ENCODE data around the gene COL9A1. TPM values are rescaled to one million over a fixed set of nuclear protein-coding genes. Genes with fewer than 3 reads are reported as not detected.
A peak's percentile ranks its signal among the peaks of the same experiment; 100 is the strongest.

The COL9A1 gene
- total RNA-seq, 1 experiment from 2014 or later = not detected

DNA sequence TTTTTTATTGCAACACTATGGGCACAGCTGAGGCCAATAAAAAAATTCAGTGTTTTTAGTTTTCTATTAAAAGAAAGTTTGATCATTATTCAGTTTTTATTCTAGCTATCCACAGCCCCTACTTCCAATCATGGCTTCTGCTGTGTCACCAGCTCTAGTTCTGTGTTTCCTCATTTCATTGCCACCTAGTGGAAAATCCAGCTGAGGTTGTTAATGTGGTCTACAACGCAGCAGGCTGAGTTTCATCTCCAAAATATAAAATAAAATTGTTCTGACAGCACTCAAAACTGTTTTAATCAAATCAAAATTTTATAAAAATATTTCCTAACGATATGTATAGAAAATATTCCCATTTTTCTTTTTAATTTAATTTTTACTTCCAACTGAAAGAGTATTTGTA, 13.6 kb downstream of the COL9A1 start:
- intact Hi-C loops (cut with micrococcal nuclease; ENCODE audit: unreplicated experiment) = loop anchor here (1.0 kb wide), 1 partner anchor 68 kb away; no protein-coding TSS in a partner anchor
- CTCF ChIA-PET = interaction anchor here (0.5 to 1.8 kb wide), 2 partner anchors 20 to 68 kb away, joined by 4 to 37 read pairs; no protein-coding TSS in a partner anchor
- no peaks in the 10 kb centered on the region for H3K4me1 Mint-ChIP-seq (ENCODE audit: low read depth, unreplicated experiment)
- BruUV-seq (replicated peaks) = no TSS peak
- TF ChIP-seq, protein P1, sequence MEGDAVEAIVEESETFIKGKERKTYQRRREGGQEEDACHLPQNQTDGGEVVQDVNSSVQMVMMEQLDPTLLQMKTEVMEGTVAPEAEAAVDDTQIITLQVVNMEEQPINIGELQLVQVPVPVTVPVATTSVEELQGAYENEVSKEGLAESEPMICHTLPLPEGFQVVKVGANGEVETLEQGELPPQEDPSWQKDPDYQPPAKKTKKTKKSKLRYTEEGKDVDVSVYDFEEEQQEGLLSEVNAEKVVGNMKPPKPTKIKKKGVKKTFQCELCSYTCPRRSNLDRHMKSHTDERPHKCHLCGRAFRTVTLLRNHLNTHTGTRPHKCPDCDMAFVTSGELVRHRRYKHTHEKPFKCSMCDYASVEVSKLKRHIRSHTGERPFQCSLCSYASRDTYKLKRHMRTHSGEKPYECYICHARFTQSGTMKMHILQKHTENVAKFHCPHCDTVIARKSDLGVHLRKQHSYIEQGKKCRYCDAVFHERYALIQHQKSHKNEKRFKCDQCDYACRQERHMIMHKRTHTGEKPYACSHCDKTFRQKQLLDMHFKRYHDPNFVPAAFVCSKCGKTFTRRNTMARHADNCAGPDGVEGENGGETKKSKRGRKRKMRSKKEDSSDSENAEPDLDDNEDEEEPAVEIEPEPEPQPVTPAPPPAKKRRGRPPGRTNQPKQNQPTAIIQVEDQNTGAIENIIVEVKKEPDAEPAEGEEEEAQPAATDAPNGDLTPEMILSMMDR (IDR thresholded peaks at IDR 0.05; ENCODE audit: unreplicated experiment) = peak; percentile 14
- H3K4me3 Mint-ChIP-seq (ENCODE audit: low read depth, unreplicated experiment) = no peak overlapping the region
- H3K36me3 Mint-ChIP-seq (ENCODE audit: insufficient read depth, unreplicated experiment) = no peaks in the 10 kb centered on the region
- peaks cover 26% of the 10 kb centered on the region for H3K27me3 Mint-ChIP-seq (ENCODE audit: unreplicated experiment)
- no peaks in the 10 kb centered on the region for H3K9me3 Mint-ChIP-seq (ENCODE audit: low read depth, unreplicated experiment)
- peak; percentile 15 for DNase-seq
- H3K27ac Mint-ChIP-seq (ENCODE audit: unreplicated experiment) = no peak overlapping the region

DNA sequence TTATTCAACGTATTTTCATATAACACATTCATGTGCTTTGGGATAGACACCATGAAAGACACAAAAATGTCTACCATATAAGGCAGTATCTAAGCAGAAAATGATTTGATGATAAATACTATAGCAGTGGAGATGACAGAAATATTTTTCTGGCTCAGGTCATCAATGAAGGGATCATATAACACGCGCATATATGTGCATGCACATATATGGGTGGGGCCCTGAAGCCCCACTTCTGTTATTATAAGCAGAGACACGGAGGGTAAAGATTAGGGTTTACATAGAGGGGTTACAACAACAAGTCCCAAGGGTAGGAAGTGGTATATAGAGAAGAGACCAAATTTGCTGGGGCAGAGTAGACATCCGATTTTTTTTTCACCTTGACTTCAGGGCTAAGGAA, 16.0 kb downstream of the COL9A1 start:
- H3K27ac Mint-ChIP-seq (ENCODE audit: unreplicated experiment) = no peak overlapping the region
- intact Hi-C loops (cut with micrococcal nuclease; ENCODE audit: unreplicated experiment) = no loop called here
- no TSS peak for BruUV-seq (replicated peaks)
- H3K9me3 Mint-ChIP-seq (ENCODE audit: low read depth, unreplicated experiment) = no peaks in the 10 kb centered on the region
- no peak overlapping the region for H3K4me3 Mint-ChIP-seq (ENCODE audit: low read depth, unreplicated experiment)
- CTCF ChIA-PET = no interaction called here
- TF ChIP-seq, protein P1 (IDR thresholded peaks at IDR 0.05; ENCODE audit: unreplicated experiment) = no peak
- no peak for DNase-seq
- no peaks in the 10 kb centered on the region for H3K4me1 Mint-ChIP-seq (ENCODE audit: low read depth, unreplicated experiment)
- no peaks in the 10 kb centered on the region for H3K36me3 Mint-ChIP-seq (ENCODE audit: insufficient read depth, unreplicated experiment)
- H3K27me3 Mint-ChIP-seq (ENCODE audit: unreplicated experiment) = peaks cover 16% of the 10 kb centered on the region

DNA sequence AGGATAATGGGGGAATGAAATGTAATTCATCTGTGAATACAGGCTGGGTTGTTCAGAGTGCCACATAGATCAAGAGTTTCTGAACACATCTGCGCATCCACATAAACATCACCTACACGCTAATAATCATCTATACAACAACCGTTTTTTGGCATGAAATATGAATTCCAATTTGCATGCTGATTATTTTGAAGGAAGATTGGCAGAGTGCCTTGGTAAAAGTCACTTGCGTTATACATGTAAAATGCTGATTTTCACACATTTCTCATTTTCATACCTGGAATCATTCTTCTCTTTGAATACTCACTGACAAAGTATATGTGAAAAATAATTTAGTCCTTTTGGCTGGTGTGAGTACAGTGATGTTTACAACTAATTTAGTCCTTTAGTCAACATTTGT, 17.7 kb downstream of the COL9A1 start:
- H3K27me3 Mint-ChIP-seq (ENCODE audit: unreplicated experiment) = peaks cover 29% of the 10 kb centered on the region
- no TSS peak for BruUV-seq (replicated peaks)
- H3K4me1 Mint-ChIP-seq (ENCODE audit: low read depth, unreplicated experiment) = peaks cover 7% of the 10 kb centered on the region
- peaks cover 6% of the 10 kb centered on the region for H3K36me3 Mint-ChIP-seq (ENCODE audit: insufficient read depth, unreplicated experiment)
- H3K27ac Mint-ChIP-seq (ENCODE audit: unreplicated experiment) = no peak overlapping the region
- no peak for DNase-seq
- TF ChIP-seq, protein P1 (IDR thresholded peaks at IDR 0.05; ENCODE audit: unreplicated experiment) = no peak
- no peaks in the 10 kb centered on the region for H3K9me3 Mint-ChIP-seq (ENCODE audit: low read depth, unreplicated experiment)
- H3K4me3 Mint-ChIP-seq (ENCODE audit: low read depth, unreplicated experiment) = no peak overlapping the region
- CTCF ChIA-PET = no interaction called here
- intact Hi-C loops (cut with micrococcal nuclease; ENCODE audit: unreplicated experiment) = no loop called here

DNA sequence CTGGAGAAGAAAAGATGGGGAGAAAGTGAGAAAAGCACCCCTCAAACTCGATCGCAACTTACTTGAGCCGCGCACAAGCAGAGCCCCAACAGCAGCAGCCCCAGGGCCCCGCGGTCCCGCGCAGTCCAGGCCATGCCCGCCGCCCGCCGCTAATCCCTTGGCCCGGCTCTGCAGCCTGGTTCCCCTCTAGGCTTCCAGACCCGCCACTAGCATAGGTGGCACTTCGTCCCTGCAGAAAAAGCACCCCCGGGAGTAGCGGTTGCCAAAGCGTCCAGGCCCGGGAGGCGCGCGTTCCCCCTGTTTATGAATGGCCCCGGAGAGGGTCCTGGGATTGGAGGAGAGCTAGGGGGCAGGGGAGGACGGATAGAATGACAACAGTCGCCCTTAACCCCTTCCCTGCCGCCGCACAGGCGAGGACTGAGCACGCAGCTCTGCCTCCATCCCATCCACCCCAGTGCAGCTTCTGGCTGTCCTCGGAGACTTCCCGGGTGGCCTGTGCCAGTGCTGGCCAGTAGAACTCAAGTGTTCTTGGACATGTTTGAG, 19.9 kb downstream of the COL9A1 start:
- H3K4me3 Mint-ChIP-seq (ENCODE audit: low read depth, unreplicated experiment) = no peak overlapping the region
- no peak overlapping the region for H3K27ac Mint-ChIP-seq (ENCODE audit: unreplicated experiment)
- DNase-seq = no peak
- intact Hi-C loops (cut with micrococcal nuclease; ENCODE audit: unreplicated experiment) = no loop called here
- peaks cover 29% of the 10 kb centered on the region for H3K27me3 Mint-ChIP-seq (ENCODE audit: unreplicated experiment)
- H3K36me3 Mint-ChIP-seq (ENCODE audit: insufficient read depth, unreplicated experiment) = peaks cover 6% of the 10 kb centered on the region
- CTCF ChIA-PET = no interaction called here
- no peaks in the 10 kb centered on the region for H3K9me3 Mint-ChIP-seq (ENCODE audit: low read depth, unreplicated experiment)
- H3K4me1 Mint-ChIP-seq (ENCODE audit: low read depth, unreplicated experiment) = peaks cover 7% of the 10 kb centered on the region
- no TSS peak for BruUV-seq (replicated peaks)
- TF ChIP-seq, protein P1 (IDR thresholded peaks at IDR 0.05; ENCODE audit: unreplicated experiment) = no peak

Data from Calu3 (cell line).